Measurements from ENCODE around the gene BMPR1A.

BMPR1A gene

DNA sequence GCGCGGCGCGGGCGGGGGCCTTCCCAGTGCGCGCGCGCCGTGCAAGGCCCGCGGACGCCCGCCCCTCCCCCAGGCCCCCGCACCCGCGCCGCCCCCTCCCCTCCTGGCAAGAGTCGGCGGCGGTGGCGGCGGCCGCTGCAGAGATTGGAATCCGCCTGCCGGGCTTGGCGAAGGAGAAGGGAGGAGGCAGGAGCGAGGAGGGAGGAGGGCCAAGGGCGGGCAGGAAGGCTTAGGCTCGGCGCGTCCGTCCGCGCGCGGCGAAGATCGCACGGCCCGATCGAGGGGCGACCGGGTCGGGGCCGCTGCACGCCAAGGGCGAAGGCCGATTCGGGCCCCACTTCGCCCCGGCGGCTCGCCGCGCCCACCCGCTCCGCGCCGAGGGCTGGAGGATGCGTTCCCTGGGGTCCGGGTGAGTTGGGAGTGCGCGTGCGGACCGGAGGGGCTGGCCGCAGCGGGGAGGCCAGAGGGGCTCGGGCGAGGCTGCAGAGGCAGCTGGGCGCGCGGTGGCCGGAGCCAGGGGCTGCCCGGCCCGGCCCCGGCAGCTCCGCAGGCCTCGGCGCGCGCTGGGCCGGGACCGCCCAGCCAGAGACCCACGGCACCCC lies at the start of gene BMPR1A:
Gene BMPR1A (plus strand): TSS at position 109 of the 602 bp plus-strand sequence. CDS start 119,400 bp downstream, outside the sequence.
- no peak for DNase-seq (ENCODE audit: low read depth in 2 of 2)

DNA sequence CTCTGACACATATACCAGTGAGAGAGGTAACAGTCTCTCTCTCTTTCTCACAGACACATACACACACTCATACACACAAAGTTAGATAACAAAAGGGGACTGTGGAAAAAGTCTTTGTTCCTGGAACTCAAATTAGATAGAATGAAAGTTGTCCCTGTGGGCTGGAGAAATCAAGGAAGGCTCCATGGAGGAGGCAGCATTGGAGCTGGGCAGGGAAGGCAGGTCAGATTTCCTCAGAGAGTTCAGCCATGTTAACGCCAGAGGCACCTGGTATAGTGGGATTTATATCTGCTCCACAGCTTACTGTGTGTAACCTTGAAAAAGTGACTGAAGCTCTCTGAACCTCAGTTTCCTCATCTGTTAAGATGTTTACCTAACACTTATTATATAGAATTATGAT lies 49.4 kb upstream of the BMPR1A start:
- DNase-seq (ENCODE audit: low read depth in 2 of 2), result no peak

DNA sequence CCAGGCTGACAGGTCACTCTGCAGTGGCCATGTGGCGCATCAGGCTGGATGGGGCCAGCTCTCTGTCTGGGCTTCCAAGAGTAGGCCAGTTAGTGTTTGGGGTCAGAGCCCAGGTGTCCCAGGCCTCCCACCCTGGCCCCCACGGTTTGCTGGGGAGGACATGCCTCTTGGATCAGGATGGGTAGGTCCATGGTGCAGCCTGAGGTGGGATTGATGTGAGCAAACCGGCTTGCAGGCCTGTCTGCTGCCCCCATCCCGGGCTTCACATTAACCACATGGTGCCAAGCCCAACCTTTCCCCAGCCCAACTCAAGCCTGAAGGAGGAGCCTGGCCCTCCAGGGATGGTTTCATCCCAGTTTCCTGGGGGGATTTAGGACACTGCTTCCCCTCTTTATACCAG lies 48.9 kb upstream of the BMPR1A start:
- no peak for DNase-seq (ENCODE audit: low read depth in 2 of 2)

DNA sequence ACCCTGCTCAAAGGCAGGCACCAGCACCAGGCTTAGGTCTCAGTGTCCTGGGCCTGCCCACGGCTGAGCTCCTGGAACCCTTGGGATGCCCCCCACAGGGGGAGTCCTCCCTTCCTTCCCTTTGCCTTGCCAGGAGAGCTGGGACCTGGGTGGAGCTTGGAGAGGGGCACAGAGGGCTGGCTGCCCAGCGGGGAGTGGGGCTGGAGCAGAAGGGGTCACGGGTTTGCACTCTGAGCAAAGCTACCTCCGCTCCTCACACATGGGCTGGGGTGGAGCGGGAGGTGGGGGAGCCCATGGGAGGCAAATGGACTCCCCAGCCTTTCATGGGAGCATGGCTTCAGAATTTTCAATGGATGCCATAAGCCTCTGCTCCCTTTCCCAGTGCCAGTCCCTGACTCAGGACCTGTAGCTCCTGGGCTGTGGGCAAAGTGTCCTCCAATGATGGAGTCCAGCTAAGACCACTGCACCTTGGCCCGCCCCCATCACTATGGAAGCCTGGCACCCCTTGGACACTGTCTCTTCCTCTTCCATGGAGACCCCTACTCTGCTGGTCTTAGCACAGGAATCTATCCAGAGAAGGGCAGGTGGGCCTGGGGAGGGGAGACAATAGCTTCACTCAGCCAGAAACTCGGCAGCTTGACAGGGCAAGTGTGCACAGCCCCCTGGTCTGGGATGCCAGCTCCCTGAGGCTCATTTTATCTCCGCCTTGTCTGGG lies 48.2 kb upstream of the BMPR1A start:
- no peak for DNase-seq (ENCODE audit: low read depth in 2 of 2)

DNA sequence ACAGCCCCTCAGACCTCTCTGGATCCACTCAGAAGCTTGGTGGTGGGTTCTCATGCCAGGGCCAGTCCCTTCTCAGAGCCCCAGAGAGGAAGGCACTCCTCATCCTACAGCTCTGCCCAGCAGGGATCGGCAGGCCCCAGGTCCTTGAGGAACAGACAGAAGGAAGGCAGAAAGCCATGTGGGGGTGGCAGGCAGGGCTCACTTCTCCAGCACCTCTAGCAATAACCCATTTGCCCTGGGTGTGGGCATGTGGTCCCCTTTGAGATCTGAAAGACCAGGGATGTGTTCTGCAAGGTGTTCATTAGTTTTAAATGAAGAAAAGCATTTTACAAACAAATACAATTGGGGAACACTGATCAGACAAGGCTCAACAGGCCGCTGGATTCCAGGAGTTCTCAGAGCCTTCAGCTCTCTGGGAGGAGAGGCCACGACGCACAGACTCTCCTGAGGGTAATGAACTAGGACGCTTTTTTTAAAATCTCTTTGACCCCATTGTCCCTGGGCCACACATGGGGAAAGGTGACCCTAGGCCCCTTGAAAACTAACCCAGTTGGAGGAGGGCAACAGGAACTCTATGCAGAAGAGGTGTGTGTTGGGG lies 47.5 kb upstream of the BMPR1A start:
- DNase-seq (ENCODE audit: low read depth in 2 of 2), result no peak

DNA sequence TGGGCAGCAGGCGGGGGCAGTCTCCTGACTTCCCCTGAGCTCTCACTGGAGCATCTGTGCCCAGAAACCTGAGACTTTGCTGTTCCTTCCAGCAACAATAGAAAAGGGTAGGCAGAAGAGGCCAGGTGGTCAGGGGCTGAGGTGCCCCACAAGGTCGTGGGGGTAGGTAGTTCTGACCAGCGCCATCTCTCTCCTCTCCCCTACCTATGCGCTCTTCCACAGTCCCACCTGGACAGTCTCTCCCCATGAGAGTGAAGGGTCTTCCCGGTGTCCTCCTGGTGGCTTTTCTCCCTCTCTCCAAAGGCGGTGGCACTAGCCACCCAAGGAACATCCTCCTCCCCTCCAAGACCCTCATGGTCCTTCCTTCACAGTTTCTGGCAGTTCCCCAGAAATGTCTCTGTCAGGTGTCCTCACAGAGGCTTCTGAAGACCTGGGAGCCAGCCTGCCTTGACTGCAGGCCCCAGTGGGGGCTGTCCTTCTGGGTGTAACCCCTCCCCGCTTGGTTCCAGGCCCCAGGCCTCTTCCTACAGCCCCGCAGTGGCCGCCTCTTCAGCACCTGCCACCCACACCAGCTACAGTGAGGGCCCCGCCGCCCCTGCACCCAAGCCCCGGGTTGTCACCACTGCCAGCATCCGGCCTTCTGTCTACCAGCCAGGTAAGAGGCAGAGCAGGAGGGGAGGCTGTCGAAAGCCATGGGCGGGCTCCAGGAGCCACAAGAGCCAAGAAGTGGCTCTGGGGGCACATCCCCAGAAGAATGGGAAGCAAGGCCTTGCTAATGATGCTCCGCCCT lies 46.8 kb upstream of the BMPR1A start:
- DNase-seq (ENCODE audit: low read depth in 2 of 2), result no peak

DNA sequence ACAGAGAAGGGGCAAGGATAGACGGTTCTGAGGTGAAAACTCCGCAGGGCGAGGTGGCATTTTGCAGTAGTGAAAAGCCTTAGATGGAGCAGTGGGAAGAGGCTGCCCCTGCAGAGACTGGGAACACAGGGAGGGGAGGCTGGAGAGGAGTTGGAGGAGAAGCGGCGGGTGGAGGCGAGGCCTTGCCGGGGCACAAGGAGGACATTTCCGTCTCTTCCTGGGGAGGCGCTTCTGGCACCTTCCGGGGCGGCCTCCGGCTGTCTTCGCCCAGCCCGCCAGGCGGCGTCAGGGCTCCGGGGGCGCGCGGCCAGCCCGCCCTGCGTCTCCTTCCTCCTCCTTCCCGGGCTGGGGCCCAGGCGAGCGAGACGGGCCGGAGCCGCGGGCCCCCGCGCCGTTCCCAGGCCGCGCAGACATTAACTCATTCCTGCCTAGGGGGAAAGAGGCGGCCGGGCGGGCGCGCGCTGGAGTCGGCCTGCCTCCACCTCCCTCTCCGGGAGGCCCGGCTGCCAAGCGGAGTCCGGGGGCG lies 45.4 kb upstream of the BMPR1A start:
- peak; percentile 70 to 73 for DNase-seq (ENCODE audit: low read depth in 2 of 2)

DNA sequence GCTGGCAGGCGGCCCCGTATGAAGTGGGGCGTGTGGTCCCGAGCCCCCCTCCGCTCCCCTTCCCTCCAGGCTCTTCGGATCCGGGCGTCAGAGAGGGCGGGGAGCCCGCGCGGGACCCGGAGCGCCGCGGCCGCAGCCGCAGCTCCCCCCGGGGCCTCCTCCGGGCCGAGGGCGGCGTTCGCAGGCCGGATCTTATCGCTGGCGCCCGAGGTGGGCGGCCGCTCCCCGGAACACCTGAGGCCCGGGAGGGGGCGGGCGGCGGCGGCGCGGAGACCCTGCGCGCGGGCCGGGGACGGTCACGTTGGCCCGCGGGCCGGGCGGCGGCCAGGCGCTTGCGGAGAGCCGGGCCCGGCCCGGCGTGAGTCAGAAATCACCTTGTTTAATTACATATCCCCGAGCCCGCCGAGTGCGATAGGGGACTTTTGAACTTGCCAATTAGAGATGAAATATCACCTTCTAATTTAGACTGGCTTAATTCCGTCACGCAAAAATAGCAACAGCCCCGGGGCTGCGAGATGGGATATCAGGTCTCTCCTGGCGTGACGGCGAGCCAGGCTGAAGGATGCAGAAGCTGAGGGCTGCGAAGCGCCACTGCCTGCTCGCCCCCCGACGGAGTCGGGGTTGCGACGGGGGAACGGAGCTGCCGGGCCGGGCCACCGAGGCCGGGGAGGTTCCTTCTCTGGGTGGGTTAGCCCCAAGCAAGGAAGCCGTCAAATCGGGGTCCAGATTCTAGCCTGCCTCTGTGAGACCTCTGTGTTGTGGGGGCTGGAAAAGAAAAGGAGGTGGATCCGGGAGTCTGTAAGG lies 44.7 kb upstream of the BMPR1A start:
- DNase-seq (ENCODE audit: low read depth in 2 of 2), result peak; percentile 24 to 33

DNA sequence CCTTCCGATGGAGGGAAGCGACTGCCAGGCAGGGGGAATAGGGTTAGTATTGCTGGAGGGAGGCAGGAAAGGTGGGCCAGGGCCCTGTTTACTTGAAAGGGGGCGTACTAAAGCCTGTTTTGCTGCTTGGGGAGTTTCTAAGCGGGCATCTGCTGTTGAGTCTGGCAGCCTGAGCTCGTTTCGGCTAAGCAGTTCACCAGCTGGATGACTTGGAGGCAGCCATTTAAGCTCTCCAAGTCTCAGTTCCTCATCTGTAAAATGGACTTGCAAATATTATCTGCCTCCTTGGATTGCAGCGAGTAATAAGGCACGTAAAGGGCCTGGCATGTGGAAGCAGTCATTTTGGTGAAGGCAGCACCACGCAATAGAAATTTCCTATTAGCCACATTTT lies 44.1 kb upstream of the BMPR1A start:
- no peak for DNase-seq (ENCODE audit: low read depth in 2 of 2)

DNA sequence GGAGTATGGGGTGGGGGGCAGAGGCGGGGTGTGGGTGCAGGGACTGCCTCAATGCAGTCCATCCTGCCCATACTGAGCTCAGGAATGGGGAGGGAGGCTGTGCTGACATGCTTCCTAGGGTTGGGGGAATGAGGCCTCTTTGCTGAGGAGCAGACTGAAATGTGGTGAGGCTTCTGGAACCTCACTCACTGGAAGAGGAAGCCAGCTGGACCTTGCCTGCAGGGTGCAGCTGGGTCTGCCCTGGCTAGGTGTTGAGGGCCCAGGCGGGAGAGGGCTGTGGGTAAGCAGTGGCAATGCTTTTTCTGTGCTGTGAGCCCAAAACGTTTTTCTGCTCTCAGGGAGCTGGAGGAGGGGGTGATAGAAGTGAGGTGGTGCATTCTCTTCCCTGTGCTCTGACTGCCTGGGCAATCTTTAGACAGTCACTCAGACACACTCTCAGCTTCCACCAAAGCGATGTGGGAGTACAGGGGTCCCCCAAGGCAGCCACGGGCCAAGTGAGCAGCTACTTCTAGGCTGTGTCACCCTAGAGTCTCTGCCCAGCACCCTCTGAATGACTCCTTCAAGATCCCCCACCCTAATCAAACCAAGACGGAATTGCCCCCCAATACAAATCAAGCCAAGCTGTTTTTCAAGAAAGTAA lies 41.1 kb upstream of the BMPR1A start:
- no peak for DNase-seq (ENCODE audit: low read depth in 2 of 2)

DNA sequence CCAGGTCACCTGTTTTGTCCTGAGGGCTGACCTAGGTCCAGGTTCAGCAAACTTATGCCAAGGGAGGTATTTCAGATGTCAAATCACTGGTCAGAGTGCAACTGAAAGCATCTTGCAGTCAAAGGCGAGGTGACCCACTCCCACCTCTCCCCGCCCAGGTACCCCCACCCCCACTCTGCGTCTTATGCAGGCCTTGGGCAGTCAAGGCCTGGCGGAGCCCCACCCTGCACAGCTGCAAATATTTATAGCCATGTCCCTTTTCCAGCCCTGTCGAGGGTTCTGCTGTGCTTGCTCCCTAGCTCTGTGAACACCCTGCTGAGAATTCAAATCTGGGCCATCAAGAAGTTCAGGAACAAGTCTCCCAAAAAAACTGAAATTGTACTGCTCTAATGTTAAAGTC lies 40.6 kb upstream of the BMPR1A start:
- DNase-seq (ENCODE audit: low read depth in 2 of 2), result no peak

DNA sequence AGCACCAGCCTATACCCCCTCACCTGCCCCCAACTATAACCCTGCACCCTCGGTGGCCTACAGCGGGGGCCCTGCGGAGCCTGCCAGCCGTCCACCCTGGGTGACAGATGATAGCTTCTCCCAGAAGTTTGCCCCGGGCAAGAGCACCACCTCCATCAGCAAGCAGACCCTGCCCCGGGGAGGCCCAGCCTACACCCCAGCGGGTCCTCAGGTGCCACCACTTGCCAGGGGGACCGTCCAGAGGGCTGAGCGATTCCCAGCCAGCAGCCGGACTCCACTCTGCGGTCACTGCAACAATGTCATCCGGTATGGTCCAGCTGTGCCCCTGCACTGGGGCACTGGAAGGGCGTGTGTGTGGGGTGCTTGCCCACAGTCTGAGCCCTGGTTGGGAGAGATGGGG lies 40.0 kb upstream of the BMPR1A start:
- no peak for DNase-seq (ENCODE audit: low read depth in 2 of 2)

DNA sequence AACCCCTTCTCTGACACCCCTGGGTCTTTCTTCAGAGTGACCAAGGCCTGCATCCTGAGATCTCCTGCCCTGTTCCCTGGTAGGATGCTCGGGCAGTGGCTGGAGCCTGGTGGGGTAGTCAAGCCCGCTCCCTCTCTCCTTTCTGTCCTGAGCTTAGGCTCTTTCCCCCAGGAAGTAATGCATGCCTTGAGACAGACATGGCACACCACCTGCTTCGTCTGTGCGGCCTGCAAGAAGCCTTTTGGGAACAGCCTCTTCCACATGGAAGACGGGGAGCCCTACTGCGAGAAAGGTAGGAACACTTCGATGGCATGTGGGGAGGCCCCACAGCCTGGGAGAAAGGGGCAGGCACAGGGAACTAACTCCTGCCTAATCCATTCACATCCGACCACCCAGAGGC lies 37.9 kb upstream of the BMPR1A start:
- DNase-seq (ENCODE audit: low read depth in 2 of 2), result no peak

DNA sequence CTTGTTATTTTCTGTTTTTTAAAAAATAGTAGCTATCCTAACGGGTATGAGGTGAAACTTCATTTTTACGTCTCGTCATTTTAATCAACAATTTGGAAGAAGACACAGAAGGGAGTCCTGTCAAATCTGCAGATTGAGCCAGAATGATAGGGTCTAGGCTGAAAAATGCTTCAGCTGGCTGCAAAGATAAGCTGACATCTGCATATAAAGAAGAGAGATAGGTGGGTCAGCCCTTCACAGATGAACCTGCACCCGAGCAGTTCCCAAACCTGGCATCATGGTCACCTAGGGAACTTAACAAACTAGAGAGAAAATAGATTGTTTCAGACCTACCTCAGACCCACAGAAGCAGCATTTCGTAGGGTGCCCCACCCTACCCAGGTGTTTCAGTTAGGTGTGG lies 35.2 kb upstream of the BMPR1A start:
- no peak for DNase-seq (ENCODE audit: low read depth in 2 of 2)

DNA sequence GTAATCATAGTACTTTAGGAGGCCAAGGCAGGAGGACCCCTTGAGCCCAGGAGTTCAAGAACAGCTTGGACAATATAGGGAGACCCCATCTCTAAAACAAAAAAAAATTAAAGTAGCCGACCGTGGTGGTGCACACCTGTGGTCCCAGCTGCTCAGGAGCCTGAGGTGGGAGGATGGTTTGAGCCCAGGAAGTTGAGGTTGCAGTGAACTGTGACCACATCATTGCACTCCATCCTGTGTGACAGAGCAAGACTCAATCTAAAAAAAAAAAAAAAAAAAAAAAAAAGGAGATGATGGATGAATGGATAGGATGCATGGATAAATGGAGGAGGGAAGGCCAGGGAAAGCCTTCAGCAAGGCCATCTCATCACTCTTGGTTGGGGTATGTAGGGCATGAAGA lies 33.4 kb upstream of the BMPR1A start:
- DNase-seq (ENCODE audit: low read depth in 2 of 2), result no peak

DNA sequence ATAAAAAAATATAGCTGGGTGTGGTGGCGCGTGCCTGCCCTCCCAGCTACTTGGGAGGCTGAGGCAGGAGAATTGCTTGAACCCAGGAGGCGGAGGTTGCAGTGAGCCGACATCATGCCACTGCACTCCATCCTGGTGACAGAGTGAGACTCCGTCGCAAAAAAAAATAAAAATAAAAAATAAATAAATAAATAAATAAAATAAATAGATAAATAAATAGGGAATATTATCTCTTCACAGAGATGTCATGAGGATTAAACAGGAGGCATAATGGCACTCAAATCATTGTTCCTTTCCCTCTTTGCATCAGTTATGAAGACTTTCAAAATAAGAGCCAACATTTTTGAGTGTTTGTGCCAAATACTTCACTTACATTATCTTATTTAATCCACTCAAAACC lies 32.0 kb upstream of the BMPR1A start:
- no peak for DNase-seq (ENCODE audit: low read depth in 2 of 2)

DNA sequence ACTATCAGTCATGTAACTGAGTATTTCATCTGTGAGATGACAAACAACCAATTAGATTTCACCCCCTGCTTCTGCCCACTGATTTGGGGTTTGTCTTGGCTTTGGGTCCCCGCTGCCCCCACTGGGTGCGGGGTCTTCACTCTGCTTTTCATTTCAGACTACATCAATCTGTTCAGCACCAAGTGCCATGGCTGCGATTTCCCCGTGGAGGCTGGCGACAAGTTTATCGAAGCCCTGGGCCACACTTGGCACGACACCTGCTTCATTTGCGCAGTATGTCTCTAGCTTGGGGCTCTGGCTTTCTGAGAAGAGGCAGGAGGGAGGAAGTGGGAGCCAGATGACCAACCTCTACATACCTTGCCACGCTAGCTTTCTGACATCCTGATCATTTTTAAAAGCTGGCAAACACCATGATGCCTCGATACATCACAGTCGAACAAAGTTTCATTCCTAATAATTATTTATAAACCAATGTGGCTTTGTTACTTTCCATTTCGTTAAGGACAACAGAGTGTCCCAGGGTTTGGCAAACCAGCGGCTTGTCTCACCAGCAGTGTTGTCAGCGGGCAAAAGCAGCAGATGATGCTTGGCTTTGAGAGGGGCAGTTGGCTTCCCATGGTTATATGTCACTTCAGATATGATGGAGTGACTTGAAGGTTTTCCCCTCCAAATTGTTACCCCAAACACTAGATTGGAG lies 30.3 kb upstream of the BMPR1A start:
- DNase-seq (ENCODE audit: low read depth in 2 of 2), result no peak

DNA sequence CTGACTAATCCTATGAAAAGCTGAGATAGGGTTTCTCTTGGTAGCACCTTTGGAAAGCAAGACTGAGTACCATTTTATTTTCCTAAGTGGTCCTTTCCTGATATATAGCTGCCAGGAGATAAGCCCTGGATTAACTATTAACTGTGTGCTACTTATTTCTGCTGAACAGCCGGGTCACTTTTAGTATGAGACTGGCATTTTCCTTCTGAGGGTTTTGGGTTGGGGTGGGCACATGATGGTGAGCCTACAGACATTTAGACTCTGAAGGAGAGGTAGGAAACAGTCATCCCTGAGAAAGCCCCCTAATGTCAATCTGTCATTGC lies 29.8 kb upstream of the BMPR1A start:
- DNase-seq (ENCODE audit: low read depth in 2 of 2), result no peak

DNA sequence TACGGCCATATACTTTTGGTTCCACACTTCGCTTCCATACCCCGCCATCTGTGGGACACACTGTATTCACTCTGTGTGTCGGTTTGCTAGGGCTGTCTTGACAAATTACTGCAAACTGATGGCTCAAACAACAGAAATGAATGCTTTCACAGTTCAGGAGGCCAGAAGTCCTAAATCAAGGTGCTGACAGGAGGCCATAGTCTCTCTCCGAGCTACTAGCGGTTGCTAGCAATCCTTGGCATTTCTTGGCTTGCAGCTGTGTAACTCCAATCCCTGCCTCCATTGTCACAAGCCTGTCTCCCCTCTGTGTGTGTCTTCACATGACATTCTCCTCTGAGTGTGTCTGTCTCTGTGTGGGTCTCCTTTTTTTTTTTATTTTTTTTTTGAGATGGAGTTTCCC lies 28.9 kb upstream of the BMPR1A start:
- DNase-seq (ENCODE audit: low read depth in 2 of 2), result no peak

DNA sequence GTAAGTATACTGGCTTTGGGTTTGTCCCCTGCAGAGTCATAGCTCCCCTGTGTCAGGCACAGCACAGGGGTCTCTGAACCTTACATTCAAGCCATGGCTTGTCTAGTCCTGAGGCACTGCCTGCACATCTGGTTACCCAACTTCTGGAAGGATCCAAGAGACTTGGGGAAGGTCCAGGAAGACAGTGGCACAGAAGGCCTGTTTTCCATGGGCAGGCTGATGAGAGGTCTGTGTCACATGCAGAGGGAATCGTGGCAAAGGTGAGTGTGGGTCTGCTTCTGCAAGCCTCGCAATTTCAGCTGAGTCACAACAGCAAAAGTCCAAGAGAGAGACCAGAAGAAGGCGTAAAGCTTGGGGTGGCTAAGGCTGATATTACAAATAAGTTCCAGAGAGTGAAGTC lies 28.4 kb upstream of the BMPR1A start:
- no peak for DNase-seq (ENCODE audit: low read depth in 2 of 2)

DNA sequence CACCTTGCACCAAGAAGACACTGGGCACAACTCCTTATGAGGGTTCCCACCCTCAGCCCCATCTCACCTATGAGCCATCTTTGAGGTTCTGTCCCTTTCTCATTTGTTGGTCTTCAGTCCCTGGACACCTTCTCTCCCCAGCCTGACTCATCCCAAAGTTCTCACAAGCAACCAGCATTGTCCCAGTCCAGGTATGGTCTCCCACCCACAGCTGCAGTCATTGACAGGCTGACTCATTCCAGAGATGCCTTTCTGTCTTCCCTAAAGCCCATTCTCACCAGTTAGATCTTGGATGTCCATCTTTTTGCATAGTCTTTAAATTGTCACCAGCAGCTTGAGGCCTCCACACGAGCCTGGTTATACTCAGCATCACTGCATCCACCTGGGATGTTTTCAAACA lies 26.7 kb upstream of the BMPR1A start:
- DNase-seq (ENCODE audit: low read depth in 2 of 2), result no peak
